ENCODE data around the gene PLCH1. TPM values are rescaled to one million over a fixed set of nuclear protein-coding genes. Genes with fewer than 3 reads are reported as not detected.

PLCH1 gene
- total RNA-seq, 1 experiment from 2014 or later = 3.8 TPM

DNA sequence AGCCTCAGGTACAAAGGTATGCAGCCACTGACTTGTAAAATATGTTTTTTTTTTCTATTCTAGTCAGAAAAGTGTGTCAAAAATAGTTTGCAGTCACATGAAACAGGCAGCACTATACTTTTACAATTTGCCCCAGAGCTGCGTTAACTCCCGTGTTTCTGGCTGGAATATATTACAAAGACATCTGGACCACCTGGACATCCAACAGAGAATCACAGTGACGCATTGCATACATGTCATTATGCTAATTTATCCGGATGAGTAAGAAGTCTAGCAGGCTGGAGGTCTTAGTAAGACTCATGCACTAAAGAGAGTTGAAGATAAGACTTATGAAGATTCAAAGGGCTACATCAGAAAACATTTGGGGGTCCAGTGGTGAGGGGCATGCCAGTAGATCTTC, 412.2 kb downstream of the PLCH1 start:
- ChIA-PET CTCF (no interaction called here), RAD21 (ENCODE audit: low non-redundant PET in 1 of 2, low total read pairs in 2 of 2, uncharacterized antibody in 2 of 2, unreplicated experiment in 2 of 2) (no interaction called here)

More for the DNA sequence above, 412.2 kb downstream of the PLCH1 start:
- TF ChIP-seq EZH2 (IDR thresholded peaks at IDR 0.05) = no peak
- no peak for TF ChIP-seq YY1 (IDR thresholded peaks at IDR 0.05; ENCODE audit: extremely low read depth, insufficient replicate concordance, low read depth, low read length)
- TF ChIP-seq, protein P1, sequence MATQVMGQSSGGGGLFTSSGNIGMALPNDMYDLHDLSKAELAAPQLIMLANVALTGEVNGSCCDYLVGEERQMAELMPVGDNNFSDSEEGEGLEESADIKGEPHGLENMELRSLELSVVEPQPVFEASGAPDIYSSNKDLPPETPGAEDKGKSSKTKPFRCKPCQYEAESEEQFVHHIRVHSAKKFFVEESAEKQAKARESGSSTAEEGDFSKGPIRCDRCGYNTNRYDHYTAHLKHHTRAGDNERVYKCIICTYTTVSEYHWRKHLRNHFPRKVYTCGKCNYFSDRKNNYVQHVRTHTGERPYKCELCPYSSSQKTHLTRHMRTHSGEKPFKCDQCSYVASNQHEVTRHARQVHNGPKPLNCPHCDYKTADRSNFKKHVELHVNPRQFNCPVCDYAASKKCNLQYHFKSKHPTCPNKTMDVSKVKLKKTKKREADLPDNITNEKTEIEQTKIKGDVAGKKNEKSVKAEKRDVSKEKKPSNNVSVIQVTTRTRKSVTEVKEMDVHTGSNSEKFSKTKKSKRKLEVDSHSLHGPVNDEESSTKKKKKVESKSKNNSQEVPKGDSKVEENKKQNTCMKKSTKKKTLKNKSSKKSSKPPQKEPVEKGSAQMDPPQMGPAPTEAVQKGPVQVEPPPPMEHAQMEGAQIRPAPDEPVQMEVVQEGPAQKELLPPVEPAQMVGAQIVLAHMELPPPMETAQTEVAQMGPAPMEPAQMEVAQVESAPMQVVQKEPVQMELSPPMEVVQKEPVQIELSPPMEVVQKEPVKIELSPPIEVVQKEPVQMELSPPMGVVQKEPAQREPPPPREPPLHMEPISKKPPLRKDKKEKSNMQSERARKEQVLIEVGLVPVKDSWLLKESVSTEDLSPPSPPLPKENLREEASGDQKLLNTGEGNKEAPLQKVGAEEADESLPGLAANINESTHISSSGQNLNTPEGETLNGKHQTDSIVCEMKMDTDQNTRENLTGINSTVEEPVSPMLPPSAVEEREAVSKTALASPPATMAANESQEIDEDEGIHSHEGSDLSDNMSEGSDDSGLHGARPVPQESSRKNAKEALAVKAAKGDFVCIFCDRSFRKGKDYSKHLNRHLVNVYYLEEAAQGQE (IDR thresholded peaks at IDR 0.05; ENCODE audit: low read depth) = no peak
- no peak for TF ChIP-seq JUND (IDR thresholded peaks at IDR 0.05)
- TF ChIP-seq, protein P2, sequence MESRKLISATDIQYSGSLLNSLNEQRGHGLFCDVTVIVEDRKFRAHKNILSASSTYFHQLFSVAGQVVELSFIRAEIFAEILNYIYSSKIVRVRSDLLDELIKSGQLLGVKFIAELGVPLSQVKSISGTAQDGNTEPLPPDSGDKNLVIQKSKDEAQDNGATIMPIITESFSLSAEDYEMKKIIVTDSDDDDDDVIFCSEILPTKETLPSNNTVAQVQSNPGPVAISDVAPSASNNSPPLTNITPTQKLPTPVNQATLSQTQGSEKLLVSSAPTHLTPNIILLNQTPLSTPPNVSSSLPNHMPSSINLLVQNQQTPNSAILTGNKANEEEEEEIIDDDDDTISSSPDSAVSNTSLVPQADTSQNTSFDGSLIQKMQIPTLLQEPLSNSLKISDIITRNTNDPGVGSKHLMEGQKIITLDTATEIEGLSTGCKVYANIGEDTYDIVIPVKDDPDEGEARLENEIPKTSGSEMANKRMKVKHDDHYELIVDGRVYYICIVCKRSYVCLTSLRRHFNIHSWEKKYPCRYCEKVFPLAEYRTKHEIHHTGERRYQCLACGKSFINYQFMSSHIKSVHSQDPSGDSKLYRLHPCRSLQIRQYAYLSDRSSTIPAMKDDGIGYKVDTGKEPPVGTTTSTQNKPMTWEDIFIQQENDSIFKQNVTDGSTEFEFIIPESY (IDR thresholded peaks at IDR 0.05; ENCODE audit: extremely low read depth, insufficient replicate concordance, low read length) = no peak
- no peak for TF ChIP-seq SRF (IDR thresholded peaks at IDR 0.05; ENCODE audit: low read depth)
- TF ChIP-seq SIN3A (IDR thresholded peaks at IDR 0.05; ENCODE audit: low read depth) = no peak
- no peak for TF ChIP-seq EGR1 (IDR thresholded peaks at IDR 0.05; ENCODE audit: low read depth)
- TF ChIP-seq POLR2A (IDR thresholded peaks at IDR 0.05; ENCODE audit: borderline replicate concordance, extremely low read depth, insufficient read depth, insufficient read length) = no peak
- TF ChIP-seq FOSL1 (IDR thresholded peaks at IDR 0.05; ENCODE audit: low read depth) = no peak
- TF ChIP-seq, protein P3, sequence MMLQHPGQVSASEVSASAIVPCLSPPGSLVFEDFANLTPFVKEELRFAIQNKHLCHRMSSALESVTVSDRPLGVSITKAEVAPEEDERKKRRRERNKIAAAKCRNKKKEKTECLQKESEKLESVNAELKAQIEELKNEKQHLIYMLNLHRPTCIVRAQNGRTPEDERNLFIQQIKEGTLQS (IDR thresholded peaks at IDR 0.05) = no peak
- TF ChIP-seq, protein P4, sequence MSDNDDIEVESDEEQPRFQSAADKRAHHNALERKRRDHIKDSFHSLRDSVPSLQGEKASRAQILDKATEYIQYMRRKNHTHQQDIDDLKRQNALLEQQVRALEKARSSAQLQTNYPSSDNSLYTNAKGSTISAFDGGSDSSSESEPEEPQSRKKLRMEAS (IDR thresholded peaks at IDR 0.05) = no peak
- TF ChIP-seq CBX3 (IDR thresholded peaks at IDR 0.05; ENCODE audit: low read depth) = no peak
- TF ChIP-seq TCF7L2 (IDR thresholded peaks at IDR 0.05; ENCODE audit: borderline replicate concordance, extremely low read depth, insufficient read depth, insufficient read length) = no peak
- TF ChIP-seq CEBPB (IDR thresholded peaks at IDR 0.05; ENCODE audit: low read depth) = no peak
- TF ChIP-seq POLR2AphosphoS5 (IDR thresholded peaks at IDR 0.05; ENCODE audit: low read depth, low read length) = no peak
- Histone ChIP-seq H3K36me3 (ENCODE audit: control insufficient read depth in 1 of 2, insufficient read depth in 2 of 2, low read length in 2 of 2) (no peaks in the 10 kb centered on the region), H3K9ac (ENCODE audit: low read length) (no peak overlapping the region), H3K9me3 (ENCODE audit: control insufficient read depth in 1 of 2, insufficient read depth in 1 of 2, low read depth in 1 of 2, low read length in 2 of 2) (no peaks in the 10 kb centered on the region), H3K9me2 (ENCODE audit: insufficient read depth) (no peaks in the 10 kb centered on the region), H3K4me1 (ENCODE audit: control insufficient read depth in 1 of 2, insufficient read depth in 2 of 2, low read length in 2 of 2) (no peaks in the 10 kb centered on the region), H3K27me3 (ENCODE audit: insufficient read depth, low read length) (no peaks in the 10 kb centered on the region), H3K27ac (ENCODE audit: low read depth, low read length) (no peak overlapping the region), H4K20me1 (ENCODE audit: insufficient read depth) (no peaks in the 10 kb centered on the region), H2AFZ (ENCODE audit: low read depth, low read length, poor library complexity, severe bottlenecking) (no peak overlapping the region), H3K4me2 (ENCODE audit: low read length) (no peak overlapping the region), H3K4me3 (replicated peaks in 1 of 2; ENCODE audit: low read depth in 1 of 2, low read length in 2 of 2) (no peak overlapping the region), H3K79me2 (ENCODE audit: insufficient read depth, low read length) (no peaks in the 10 kb centered on the region)
- ATAC-seq (no peak), DNase-seq (ENCODE audit: low read depth, low spot score) (no peak)
- BruUV-seq (replicated peaks) = no TSS peak
- intact Hi-C loops (cut with micrococcal nuclease) = no loop called here
- POLR2A ChIA-PET = no interaction called here
